Fibroblast of pulmonary artery (primary cell): ENCODE results near the gene PRSS36.

Experiments
- DNase-seq: peaks from one replicate; pipeline ENCODE4 v3.0.0-alpha.2; 2010; ENCODE audit warnings: low read depth
- H3K4me3 ChIP-seq: replicated peaks from 2 replicates; pipeline ENCODE4 v1.5.1; 2011; ENCODE audit warnings: low read depth, mild to moderate bottlenecking, control low read depth, low read length, moderate library complexity
- TF ChIP-seq, protein P1 (sequence below): IDR thresholded peaks from 2 replicates; pipeline ENCODE4 v1.5.1; 2011; ENCODE audit warnings: mild to moderate bottlenecking, control low read depth, low read length, inconsistent platforms; ENCODE audit errors: missing control alignments

Gene PRSS36

DNA sequence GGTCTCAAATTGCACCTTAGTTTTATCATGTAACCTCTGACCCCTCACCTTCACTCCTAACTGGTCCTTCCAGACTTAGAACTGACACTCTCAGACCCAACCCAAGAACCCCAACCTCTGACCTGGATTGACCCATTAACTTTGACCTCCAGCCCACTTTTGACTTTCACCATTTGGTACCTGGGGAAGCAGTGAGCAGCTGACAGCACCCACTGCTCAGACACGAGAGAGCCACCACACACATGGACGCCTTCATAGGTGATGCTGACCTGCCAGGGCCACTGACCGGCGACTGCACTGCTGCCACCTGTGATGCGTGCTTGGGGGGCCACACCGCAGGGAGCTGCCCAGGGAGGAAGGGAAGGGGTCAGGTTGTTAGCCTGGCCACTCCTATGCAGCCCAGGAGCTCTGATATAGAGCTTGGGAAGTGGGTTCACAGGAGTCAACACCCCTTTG lies 16.8 kb downstream of the PRSS36 start:
- H3K4me3 ChIP-seq: no peak overlapping the region
- no peak for DNase-seq
- TF ChIP-seq, protein P1, sequence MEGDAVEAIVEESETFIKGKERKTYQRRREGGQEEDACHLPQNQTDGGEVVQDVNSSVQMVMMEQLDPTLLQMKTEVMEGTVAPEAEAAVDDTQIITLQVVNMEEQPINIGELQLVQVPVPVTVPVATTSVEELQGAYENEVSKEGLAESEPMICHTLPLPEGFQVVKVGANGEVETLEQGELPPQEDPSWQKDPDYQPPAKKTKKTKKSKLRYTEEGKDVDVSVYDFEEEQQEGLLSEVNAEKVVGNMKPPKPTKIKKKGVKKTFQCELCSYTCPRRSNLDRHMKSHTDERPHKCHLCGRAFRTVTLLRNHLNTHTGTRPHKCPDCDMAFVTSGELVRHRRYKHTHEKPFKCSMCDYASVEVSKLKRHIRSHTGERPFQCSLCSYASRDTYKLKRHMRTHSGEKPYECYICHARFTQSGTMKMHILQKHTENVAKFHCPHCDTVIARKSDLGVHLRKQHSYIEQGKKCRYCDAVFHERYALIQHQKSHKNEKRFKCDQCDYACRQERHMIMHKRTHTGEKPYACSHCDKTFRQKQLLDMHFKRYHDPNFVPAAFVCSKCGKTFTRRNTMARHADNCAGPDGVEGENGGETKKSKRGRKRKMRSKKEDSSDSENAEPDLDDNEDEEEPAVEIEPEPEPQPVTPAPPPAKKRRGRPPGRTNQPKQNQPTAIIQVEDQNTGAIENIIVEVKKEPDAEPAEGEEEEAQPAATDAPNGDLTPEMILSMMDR: no peak

DNA sequence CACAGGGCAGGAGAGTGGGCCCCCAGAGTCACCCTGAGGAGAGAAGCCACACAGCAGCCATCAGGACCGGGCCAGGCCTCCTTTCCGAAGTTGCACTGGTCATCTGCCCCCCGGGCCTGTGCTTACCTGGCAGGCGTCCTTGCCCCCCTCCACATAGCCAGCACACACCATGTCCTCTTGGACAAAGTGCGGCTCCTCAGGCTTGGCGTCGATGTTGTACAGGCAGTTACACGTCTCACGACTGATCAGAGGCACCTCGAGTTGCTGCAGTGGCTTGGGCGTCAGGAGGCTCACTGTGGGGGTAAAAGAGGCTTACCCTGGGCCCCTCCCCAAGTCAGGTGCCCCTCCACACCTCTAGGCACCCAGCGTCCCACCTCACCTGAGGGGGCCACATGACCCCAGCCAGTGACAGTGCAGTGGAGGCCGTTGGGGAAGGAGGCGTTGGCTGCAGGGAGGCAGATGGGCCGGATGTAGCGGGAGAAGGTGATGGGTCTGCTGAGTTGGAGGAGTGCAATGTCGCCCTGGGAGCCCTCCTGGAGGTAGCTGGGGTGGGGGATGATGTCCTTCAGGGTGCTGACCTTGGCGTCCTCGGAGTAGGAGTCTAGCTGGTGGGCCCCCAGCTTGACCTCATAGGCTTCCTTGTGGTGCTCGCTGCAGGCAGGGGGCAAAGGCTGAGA lies 17.4 kb downstream of the PRSS36 start:
- TF ChIP-seq, protein P1: no peak
- no peak overlapping the region for H3K4me3 ChIP-seq
- no peak for DNase-seq

GRCh38 chr16:31131841-31132271 lies 18.0 kb downstream of the PRSS36 start:
- TF ChIP-seq, protein P1: no peak
- no peak overlapping the region for H3K4me3 ChIP-seq
- no peak for DNase-seq

DNA sequence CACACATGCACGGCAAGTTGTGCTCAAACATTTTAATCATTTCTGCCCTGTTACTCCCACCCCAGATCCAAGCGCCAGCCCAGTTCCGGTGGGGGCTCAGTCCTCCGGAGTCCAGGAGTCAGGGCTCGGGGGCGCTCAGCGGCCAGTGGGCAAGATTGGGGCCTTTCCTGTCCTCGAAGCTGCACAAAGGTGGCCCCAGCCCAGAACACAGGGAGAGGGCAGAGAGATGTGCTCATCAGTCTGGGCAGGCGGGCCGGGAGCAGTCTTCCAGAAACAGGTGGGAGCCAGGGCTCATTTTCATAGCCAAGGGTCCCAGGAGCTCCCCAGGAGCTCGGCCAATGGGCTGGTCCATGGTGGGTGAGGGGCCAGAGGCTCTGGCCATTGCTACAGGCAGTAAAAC lies 18.4 kb downstream of the PRSS36 start:
- DNase-seq: no peak
- no peak overlapping the region for H3K4me3 ChIP-seq
- TF ChIP-seq, protein P1: no peak

DNA sequence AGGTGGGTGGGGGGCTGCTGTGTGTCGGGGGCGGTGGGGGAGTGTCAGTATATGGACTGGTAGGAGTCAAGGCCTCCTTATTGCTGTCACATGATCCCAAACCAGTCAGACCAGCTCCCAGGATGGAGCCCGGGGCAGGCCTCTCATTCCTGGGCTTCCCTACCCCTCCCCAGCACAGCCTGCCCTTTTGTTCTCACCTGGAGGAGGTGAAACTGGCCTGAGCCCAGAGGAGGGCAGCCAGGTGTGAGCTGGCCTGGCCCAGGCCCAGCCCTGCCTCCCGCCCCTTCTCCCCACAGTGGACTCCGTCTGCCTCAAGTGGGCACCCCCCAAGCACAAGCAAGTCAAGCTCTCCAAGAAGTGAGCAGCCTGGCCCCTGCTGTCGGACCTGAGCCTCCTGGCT lies 19.0 kb downstream of the PRSS36 start:
- no peak for DNase-seq
- no peak overlapping the region for H3K4me3 ChIP-seq
- TF ChIP-seq, protein P1: no peak

GRCh38 chr16:31130336-31130891 lies 19.5 kb downstream of the PRSS36 start:
- TF ChIP-seq, protein P1: no peak
- no peak for DNase-seq
- no peak overlapping the region for H3K4me3 ChIP-seq
